ENCODE measurements around the gene C6orf47. TPM values are rescaled to one million over a fixed set of nuclear protein-coding genes. Genes with fewer than 3 reads are reported as not detected.

C6orf47 gene
- polyA plus RNA-seq, 1 experiment = 13.0 TPM

GRCh38 chr6:31627690-31628287 is 32.8 kb downstream of the C6orf47 start:
- H3K36me3 ChIP-seq (ENCODE audit: control insufficient read depth, insufficient read depth, low read length) = peaks cover 72% of the 10 kb centered on the region
- H3K27me3 ChIP-seq (ENCODE audit: control insufficient read depth, insufficient read depth, low read length) = no peaks in the 10 kb centered on the region
- no peak overlapping the region for H3K4me3 ChIP-seq (ENCODE audit: low read depth, low read length)
- no peak for DNase-seq (ENCODE audit: low read depth)
- CTCF ChIA-PET = interaction anchor here (1.4 kb wide), 1 partner anchor 46 kb away, joined by 3 read pairs; no protein-coding TSS in a partner anchor
- POLR2A ChIA-PET = no interaction called here
- TF ChIP-seq, protein P1, sequence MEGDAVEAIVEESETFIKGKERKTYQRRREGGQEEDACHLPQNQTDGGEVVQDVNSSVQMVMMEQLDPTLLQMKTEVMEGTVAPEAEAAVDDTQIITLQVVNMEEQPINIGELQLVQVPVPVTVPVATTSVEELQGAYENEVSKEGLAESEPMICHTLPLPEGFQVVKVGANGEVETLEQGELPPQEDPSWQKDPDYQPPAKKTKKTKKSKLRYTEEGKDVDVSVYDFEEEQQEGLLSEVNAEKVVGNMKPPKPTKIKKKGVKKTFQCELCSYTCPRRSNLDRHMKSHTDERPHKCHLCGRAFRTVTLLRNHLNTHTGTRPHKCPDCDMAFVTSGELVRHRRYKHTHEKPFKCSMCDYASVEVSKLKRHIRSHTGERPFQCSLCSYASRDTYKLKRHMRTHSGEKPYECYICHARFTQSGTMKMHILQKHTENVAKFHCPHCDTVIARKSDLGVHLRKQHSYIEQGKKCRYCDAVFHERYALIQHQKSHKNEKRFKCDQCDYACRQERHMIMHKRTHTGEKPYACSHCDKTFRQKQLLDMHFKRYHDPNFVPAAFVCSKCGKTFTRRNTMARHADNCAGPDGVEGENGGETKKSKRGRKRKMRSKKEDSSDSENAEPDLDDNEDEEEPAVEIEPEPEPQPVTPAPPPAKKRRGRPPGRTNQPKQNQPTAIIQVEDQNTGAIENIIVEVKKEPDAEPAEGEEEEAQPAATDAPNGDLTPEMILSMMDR (IDR thresholded peaks at IDR 0.05; ENCODE audit: insufficient read depth, low read depth, low read length) = no peak

- TF ChIP-seq, protein P1 (IDR thresholded peaks at IDR 0.05; ENCODE audit: insufficient read depth, low read depth, low read length) = no peak
- POLR2A ChIA-PET = no interaction called here
- CTCF ChIA-PET = interaction anchor here (0.9 to 1.4 kb wide), 2 partner anchors 9 to 45 kb away, joined by 3 read pairs; no protein-coding TSS in a partner anchor
- Histone ChIP-seq H3K36me3 (ENCODE audit: control insufficient read depth, insufficient read depth, low read length) (peaks cover 65% of the 10 kb centered on the region), H3K4me3 (ENCODE audit: low read depth, low read length) (no peak overlapping the region), H3K27me3 (ENCODE audit: control insufficient read depth, insufficient read depth, low read length) (no peaks in the 10 kb centered on the region)
- DNase-seq (ENCODE audit: low read depth) = no peak
Measured at GRCh38 chr6:31626952-31627351, 33.6 kb downstream of the C6orf47 start.

DNA sequence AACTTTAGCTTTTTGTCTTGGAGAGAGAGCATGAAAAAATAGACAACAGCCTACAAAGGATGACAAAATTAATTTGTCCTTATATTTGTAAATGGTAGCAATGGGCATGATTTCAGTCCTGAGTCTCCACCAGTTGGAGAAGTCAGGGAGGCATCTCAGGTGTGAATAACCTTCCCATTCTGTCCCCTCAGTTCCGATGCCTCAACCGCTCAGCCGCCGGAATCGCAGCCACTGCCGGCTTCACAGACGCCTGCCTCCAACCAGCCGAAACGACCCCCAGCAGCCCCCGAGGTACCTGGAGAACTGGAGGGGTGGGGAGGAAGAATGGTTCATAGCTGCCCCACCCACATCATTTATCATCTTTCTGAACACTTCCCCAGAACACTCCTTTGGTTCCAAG is 36.5 kb downstream of the C6orf47 start:
- TF ChIP-seq, protein P1 (IDR thresholded peaks at IDR 0.05; ENCODE audit: insufficient read depth, low read depth, low read length) = no peak

GRCh38 chr6:31622684-31623091 is 37.9 kb downstream of the C6orf47 start:
- TF ChIP-seq, protein P1 (IDR thresholded peaks at IDR 0.05; ENCODE audit: insufficient read depth, low read depth, low read length) = no peak
- ChIA-PET POLR2A (interaction anchor here (1.1 kb wide), 1 partner anchor 15 kb away, joined by 3 read pairs; no protein-coding TSS in a partner anchor), CTCF (interaction anchor here (1.3 to 3.6 kb wide), 4 partner anchors 11 to 129 kb away, joined by 3 to 18 read pairs (median 5); no protein-coding TSS in a partner anchor)
- Histone ChIP-seq H3K27me3 (ENCODE audit: control insufficient read depth, insufficient read depth, low read length) (no peaks in the 10 kb centered on the region), H3K36me3 (ENCODE audit: control insufficient read depth, insufficient read depth, low read length) (peaks cover 34% of the 10 kb centered on the region), H3K4me3 (ENCODE audit: low read depth, low read length) (peak overlapping the region; percentile 67)
- no peak for DNase-seq (ENCODE audit: low read depth)

More for the DNA sequence above, 36.5 kb downstream of the C6orf47 start:
- DNase-seq (ENCODE audit: low read depth) = no peak
- POLR2A ChIA-PET = no interaction called here
- Histone ChIP-seq H3K27me3 (ENCODE audit: control insufficient read depth, insufficient read depth, low read length) (no peaks in the 10 kb centered on the region), H3K36me3 (ENCODE audit: control insufficient read depth, insufficient read depth, low read length) (peaks cover 43% of the 10 kb centered on the region), H3K4me3 (ENCODE audit: low read depth, low read length) (no peak overlapping the region)
- CTCF ChIA-PET = no interaction called here

GRCh38 chr6:31621991-31622390 is 38.6 kb downstream of the C6orf47 start:
- Histone ChIP-seq H3K36me3 (ENCODE audit: control insufficient read depth, insufficient read depth, low read length) (peaks cover 29% of the 10 kb centered on the region), H3K27me3 (ENCODE audit: control insufficient read depth, insufficient read depth, low read length) (no peaks in the 10 kb centered on the region), H3K4me3 (ENCODE audit: low read depth, low read length) (peak overlapping the region; percentile 67)
- ChIA-PET CTCF (interaction anchor here (1.0 to 3.6 kb wide), 5 partner anchors 12 to 128 kb away, joined by 3 to 18 read pairs (median 4); partner anchors contain the start of gene ATP6V1G2), POLR2A (interaction anchor here (0.6 to 1.1 kb wide), 2 partner anchors 16 to 30 kb away, joined by 3 read pairs; partner anchors contain the start of gene BAG6)
- no peak for DNase-seq (ENCODE audit: low read depth)
- TF ChIP-seq, protein P1 (IDR thresholded peaks at IDR 0.05; ENCODE audit: insufficient read depth, low read depth, low read length) = no peak

All from BJ (cell line).